Cardiac muscle cell (in vitro differentiated cells and primary cell): Measurements from ENCODE around the gene CTBP2. TPM values are rescaled to one million over a fixed set of nuclear protein-coding genes. Genes with fewer than 3 reads are reported as not detected.

Source experiments
- DNase-seq, 2 donors: peaks; one replicate each; pipeline versions ENCODE4 v3.0.0 to v3.0.0-alpha.2; 2010 to 2017; ENCODE audit warnings: low read depth in 1 of 2, low spot score in 1 of 2
- H3K27ac ChIP-seq: fragments of 200-600 bp; sonication (generic); 2 replicates; pipeline ENCODE4 v1.5.1; 2016
- H3K27me3 ChIP-seq: fragments of 200-600 bp; sonication (generic); 2 replicates; pipeline ENCODE4 v1.6.0; 2016; ENCODE audit warnings: control low read depth
- H3K36me3 ChIP-seq: fragments of 200-600 bp; sonication (generic); 2 replicates; pipeline ENCODE4 v1.5.1; 2016; ENCODE audit warnings: control low read depth
- H3K4me1 ChIP-seq: fragments of 200-600 bp; sonication (generic); 2 replicates; pipeline ENCODE4 v1.8.1; 2017; ENCODE audit warnings: low read depth, mild to moderate bottlenecking, mixed run types
- H3K4me3 ChIP-seq: fragments of 200-600 bp; sonication (generic); 2 replicates; pipeline ENCODE4 v1.5.1; 2016; ENCODE audit warnings: mild to moderate bottlenecking
- H3K9me3 ChIP-seq: fragments of 200-600 bp; sonication (generic); 2 replicates; pipeline ENCODE4 v1.5.1; 2017; ENCODE audit warnings: low read depth, mild to moderate bottlenecking, control low read depth
- CTCF ChIP-seq: IDR thresholded peaks from 2 replicates; pipeline ENCODE4 v1.5.1; 2012; ENCODE audit warnings: low read depth, mild to moderate bottlenecking, low read length
- polyA plus RNA-seq: library from polyadenylated mRNA; unstranded; fragments of >200 nt; fragmentation: Nextera tagmentation; extraction: Ambion mirVana; gene quantifications from 2 replicates; pipeline ENCODE4 v1.2.1, GENCODE V29; 2016
- total RNA-seq: library from RNA; depleted of rRNA; stranded (reverse); fragments of >200 nt; gene quantifications from 2 replicates; pipeline ENCODE4 v1.2.3, GENCODE V29; 2016

Gene CTBP2
- total and polyA plus RNA-seq, 2 experiments from 2014 or later = 67.4 to 74.5 TPM

GRCh38 chr10:125158601-125159485 lies 1.5 kb downstream of the CTBP2 start:
- H3K27ac ChIP-seq = peak overlapping the region; percentile 59
- peak overlapping the region; percentile 97 for H3K4me3 ChIP-seq
- no peaks in the 10 kb centered on the region for H3K36me3 ChIP-seq
- no peak for TF ChIP-seq CTCF
- H3K4me1 ChIP-seq = peaks cover 47% of the 10 kb centered on the region
- DNase-seq = peak; percentile 60 to 64
- H3K9me3 ChIP-seq = no peaks in the 10 kb centered on the region
- H3K27me3 ChIP-seq = no peaks in the 10 kb centered on the region

- Histone ChIP-seq H3K4me3 (peak overlapping the region; percentile 97), H3K4me1 (peaks cover 47% of the 10 kb centered on the region), H3K36me3 (no peaks in the 10 kb centered on the region), H3K9me3 (no peaks in the 10 kb centered on the region), H3K27me3 (no peaks in the 10 kb centered on the region), H3K27ac (peak overlapping the region; percentile 59)
- DNase-seq = no peak
- TF ChIP-seq CTCF = no peak
These were observed 2.1 kb downstream of the CTBP2 start for GRCh38 chr10:125158275-125158600.

GRCh38 chr10:125157505-125157904 lies 2.9 kb downstream of the CTBP2 start:
- no peak for DNase-seq
- H3K4me1 ChIP-seq = peaks cover 54% of the 10 kb centered on the region
- no peak overlapping the region for H3K27ac ChIP-seq
- H3K9me3 ChIP-seq = no peaks in the 10 kb centered on the region
- TF ChIP-seq CTCF = no peak
- no peaks in the 10 kb centered on the region for H3K27me3 ChIP-seq
- peak overlapping the region; percentile 97 for H3K4me3 ChIP-seq
- no peaks in the 10 kb centered on the region for H3K36me3 ChIP-seq

GRCh38 chr10:125156739-125157480 lies 3.5 kb downstream of the CTBP2 start:
- TF ChIP-seq CTCF = no peak
- Histone ChIP-seq H3K4me1 (peaks cover 55% of the 10 kb centered on the region), H3K4me3 (peak overlapping the region; percentile 97), H3K9me3 (no peaks in the 10 kb centered on the region), H3K36me3 (no peaks in the 10 kb centered on the region), H3K27me3 (no peaks in the 10 kb centered on the region), H3K27ac (no peak overlapping the region)
- no peak for DNase-seq

GRCh38 chr10:125156196-125156595 lies 4.2 kb downstream of the CTBP2 start:
- H3K4me1 ChIP-seq = peaks cover 56% of the 10 kb centered on the region
- H3K9me3 ChIP-seq = no peaks in the 10 kb centered on the region
- H3K4me3 ChIP-seq = peak overlapping the region; percentile 4
- H3K27me3 ChIP-seq = no peaks in the 10 kb centered on the region
- no peak for DNase-seq
- no peaks in the 10 kb centered on the region for H3K36me3 ChIP-seq
- no peak overlapping the region for H3K27ac ChIP-seq
- TF ChIP-seq CTCF = no peak
